A172 (cell line): ENCODE measurements around the gene RNF182. TPM values are rescaled to one million over a fixed set of nuclear protein-coding genes. Genes with fewer than 3 reads are reported as not detected.

Source experiments
- total RNA-seq: library from RNA; depleted of rRNA; stranded (reverse); fragments of >200 nt; shearing (Covaris generic); gene quantifications from 2 replicates; pipeline ENCODE4 v1.2.3, GENCODE V29; 2014; rRNA removed

Gene RNF182
- total RNA-seq, 1 experiment from 2014 or later = 13.0 TPM

Other genes with a start within 250 kb of the RNF182 start
- 21.8 and 24.6 TPM in 2 replicates for gene RANBP9, start 213.1 kb upstream of the RNF182 start, total RNA-seq
- gene MCUR1, start 110.4 kb upstream of the RNF182 start, total RNA-seq = 13.9 and 18.7 TPM in 2 replicates
- 4.4 and 5.3 TPM in 2 replicates for gene CD83, start 192.8 kb downstream of the RNF182 start, total RNA-seq